GM13977 (cell line): ENCODE data around the gene YWHAG.
A peak's percentile ranks its signal among the peaks of the same experiment; 100 is the strongest.
"Not testable (repeated sequence)": the region's sequence is repeated elsewhere in the genome, so short reads cannot be mapped to it uniquely, and the experiment has no call there.

ENCODE experiments used
- DNase-seq: peaks from one replicate; pipeline ENCODE4 v3.0.0; 2012; ENCODE audit warnings: low spot score
- in situ Hi-C: fragments of 300-500 bp; cut with MboI; formaldehyde crosslinking; loops from one replicate; pipeline ENCODE4 v1.12.0; 2022; ENCODE audit warnings: low sequenced_read_pairs, low pct_unique_long_range_greater_than_20kb, mixed read lengths, inconsistent platforms; ENCODE audit not compliant: unreplicated experiment
- TF ChIP-seq, protein P1 (sequence below): IDR thresholded peaks from 2 replicates; pipeline ENCODE4 v1.5.1; 2012; ENCODE audit warnings: mild to moderate bottlenecking, control low read depth; ENCODE audit not compliant: insufficient read depth; ENCODE audit errors: extremely low read depth, missing control alignments

The YWHAG gene

DNA sequence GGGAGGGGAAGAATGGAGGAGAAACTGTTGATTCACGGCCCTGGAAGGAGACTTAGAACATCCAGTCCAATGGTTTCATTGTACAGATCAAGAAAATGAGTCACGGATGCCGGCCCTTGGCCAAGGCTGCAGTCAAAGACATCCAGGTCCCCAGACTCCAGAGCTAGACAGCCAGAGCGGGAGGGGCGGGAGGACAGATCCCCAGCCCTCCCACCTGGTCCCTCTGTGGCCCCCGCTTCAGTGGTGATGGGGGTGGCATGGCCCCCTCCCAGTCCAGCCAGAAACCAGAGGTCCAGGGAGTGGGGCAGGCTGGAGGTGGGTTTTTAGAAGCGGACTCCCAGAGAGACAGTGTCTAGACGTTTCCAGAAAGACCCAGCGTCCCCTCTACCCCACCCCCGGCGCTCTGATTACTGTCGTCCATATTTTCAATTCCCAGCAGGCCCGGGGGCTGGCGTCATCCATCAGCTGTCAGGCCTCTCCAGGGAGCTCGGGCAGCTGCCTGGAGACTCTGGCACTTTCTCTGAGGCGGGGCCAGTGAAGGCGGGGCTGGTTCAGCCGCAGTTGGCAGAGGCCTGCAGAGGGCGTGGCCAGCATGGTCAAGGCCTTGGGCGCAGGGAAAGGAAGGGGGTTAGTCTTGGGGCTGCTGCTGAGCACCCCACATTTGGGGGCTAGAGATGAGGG is 64.3 kb downstream of the YWHAG start:
- TF ChIP-seq, protein P1, sequence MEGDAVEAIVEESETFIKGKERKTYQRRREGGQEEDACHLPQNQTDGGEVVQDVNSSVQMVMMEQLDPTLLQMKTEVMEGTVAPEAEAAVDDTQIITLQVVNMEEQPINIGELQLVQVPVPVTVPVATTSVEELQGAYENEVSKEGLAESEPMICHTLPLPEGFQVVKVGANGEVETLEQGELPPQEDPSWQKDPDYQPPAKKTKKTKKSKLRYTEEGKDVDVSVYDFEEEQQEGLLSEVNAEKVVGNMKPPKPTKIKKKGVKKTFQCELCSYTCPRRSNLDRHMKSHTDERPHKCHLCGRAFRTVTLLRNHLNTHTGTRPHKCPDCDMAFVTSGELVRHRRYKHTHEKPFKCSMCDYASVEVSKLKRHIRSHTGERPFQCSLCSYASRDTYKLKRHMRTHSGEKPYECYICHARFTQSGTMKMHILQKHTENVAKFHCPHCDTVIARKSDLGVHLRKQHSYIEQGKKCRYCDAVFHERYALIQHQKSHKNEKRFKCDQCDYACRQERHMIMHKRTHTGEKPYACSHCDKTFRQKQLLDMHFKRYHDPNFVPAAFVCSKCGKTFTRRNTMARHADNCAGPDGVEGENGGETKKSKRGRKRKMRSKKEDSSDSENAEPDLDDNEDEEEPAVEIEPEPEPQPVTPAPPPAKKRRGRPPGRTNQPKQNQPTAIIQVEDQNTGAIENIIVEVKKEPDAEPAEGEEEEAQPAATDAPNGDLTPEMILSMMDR: no peak
- in situ Hi-C loops: no loop called here
- no peak for DNase-seq

GRCh38 chr7:76293407-76293901 is 65.3 kb downstream of the YWHAG start:
- DNase-seq: no peak
- TF ChIP-seq, protein P1: no peak
- in situ Hi-C loops: no loop called here

- in situ Hi-C loops, DNase-seq: not testable (repeated sequence)
Observed at GRCh38 chr7:76292911-76293310, 65.9 kb downstream of the YWHAG start.

DNA sequence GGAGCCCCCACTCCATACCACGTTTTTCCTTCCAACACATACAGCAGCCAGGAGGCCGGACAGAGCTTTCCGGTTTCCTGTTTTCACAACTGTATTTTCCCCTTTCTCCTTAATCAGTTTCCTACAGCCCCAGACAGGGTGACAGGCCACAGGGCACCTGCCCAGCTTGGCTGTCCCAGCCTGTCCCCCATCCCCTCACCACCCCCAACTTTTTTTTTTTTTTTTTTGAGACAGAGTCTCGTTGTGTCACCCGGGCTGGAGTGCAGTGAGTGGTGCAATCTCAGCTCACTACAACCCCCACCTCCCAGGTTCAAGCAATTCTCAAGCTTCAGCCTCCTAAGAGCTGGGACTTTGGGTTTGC is 66.6 kb downstream of the YWHAG start:
- TF ChIP-seq, protein P1: no peak
- no peak for DNase-seq
- in situ Hi-C loops: no loop called here

GRCh38 chr7:76291351-76292212 is 67.2 kb downstream of the YWHAG start:
- in situ Hi-C loops: no loop called here
- DNase-seq: peak; percentile 90
- TF ChIP-seq, protein P1: peak; percentile 97

DNA sequence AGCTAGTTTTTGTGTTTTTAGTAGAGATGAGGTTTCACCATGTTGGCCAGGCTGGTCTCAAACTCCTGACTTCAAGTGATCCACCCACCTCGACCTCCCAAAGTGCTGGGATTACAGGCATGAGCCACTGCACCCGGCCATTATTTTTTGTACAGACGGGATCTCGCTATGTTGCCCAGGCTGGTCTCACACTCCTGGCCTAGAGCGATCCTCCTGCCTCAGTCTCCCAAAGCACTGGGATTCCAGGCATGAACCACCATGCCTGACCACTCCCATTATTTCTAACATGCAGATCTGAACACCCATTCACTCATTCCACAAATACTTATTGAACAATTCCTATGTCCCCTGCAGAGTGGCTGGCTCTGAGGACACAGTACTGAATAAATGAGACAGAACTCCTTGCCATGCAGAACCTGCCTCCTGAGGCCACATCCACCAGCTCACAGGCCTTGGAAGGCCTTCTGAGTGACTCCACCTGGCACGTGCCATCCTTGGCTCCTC is 67.9 kb downstream of the YWHAG start:
- DNase-seq, in situ Hi-C loops: not testable (repeated sequence)

- TF ChIP-seq, protein P1: no peak
- in situ Hi-C loops: no loop called here
- no peak for DNase-seq
Observed at GRCh38 chr7:76286842-76287403, 71.9 kb downstream of the YWHAG start.
